ENCODE measurements around the gene THOC7.

DNA sequence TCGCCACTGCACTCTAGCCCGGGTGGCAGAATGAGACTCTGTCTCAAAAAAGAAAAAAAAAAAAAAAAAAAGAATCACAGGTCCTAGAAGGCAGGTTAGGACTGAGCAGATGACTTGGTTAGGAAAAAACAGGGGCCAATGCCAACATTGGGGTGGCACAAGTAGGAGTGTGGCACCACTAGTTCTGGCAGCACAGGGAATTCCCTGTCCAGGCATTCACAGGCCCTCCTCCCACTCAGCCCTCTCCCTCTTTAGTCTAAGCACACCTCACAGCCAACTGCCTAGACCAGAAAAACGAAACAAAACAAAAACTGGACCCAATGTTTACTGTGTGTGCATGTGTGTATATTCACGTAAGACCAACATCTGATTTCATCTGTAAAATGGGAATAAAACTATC lies 10.5 kb downstream of the THOC7 start:
- TF ChIP-seq, protein P1, sequence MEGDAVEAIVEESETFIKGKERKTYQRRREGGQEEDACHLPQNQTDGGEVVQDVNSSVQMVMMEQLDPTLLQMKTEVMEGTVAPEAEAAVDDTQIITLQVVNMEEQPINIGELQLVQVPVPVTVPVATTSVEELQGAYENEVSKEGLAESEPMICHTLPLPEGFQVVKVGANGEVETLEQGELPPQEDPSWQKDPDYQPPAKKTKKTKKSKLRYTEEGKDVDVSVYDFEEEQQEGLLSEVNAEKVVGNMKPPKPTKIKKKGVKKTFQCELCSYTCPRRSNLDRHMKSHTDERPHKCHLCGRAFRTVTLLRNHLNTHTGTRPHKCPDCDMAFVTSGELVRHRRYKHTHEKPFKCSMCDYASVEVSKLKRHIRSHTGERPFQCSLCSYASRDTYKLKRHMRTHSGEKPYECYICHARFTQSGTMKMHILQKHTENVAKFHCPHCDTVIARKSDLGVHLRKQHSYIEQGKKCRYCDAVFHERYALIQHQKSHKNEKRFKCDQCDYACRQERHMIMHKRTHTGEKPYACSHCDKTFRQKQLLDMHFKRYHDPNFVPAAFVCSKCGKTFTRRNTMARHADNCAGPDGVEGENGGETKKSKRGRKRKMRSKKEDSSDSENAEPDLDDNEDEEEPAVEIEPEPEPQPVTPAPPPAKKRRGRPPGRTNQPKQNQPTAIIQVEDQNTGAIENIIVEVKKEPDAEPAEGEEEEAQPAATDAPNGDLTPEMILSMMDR (IDR thresholded peaks at IDR 0.05): no peak
- TF ChIP-seq EP300 (IDR thresholded peaks at IDR 0.05) (no peak), POLR2AphosphoS5 (IDR thresholded peaks at IDR 0.05) (no peak), POLR2A (IDR thresholded peaks at IDR 0.05) (no peak)

All from gastroesophageal sphincter (tissue), 3 donors.